GM19023 (cell line): ENCODE measurements around the gene IL17F.

Experiments
- ATAC-seq: cut with Tn5 transposase; IDR thresholded peaks from one replicate; pipeline ENCODE4 v1.9.1; 2021; ENCODE audit warnings: mild to moderate bottlenecking, moderate library complexity; ENCODE audit not compliant: unreplicated experiment

The IL17F gene

GRCh38 chr6:52195886-52196285 lies 48.4 kb downstream of the IL17F start:
- ATAC-seq: no peak

GRCh38 chr6:52191824-52192223 lies 52.5 kb downstream of the IL17F start:
- ATAC-seq: no peak

DNA sequence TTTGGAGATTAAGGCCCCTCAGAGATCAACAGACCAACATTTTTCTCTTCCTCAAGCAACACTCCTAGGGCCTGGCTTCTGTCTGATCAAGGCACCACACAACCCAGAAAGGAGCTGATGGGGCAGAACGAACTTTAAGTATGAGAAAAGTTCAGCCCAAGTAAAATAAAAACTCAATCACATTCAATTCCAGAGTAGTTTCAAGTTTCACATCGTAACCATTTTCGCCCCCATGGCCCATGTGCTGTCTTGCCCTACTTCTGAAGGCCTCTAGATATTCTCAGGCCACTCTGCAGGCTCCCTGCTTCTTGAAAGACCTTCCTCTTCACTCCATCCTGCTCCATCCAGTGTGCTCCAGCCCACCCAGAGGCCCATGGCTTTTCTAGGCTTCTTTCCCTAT lies 53.9 kb downstream of the IL17F start:
- no peak for ATAC-seq

- ATAC-seq: no peak
These were observed 54.3 kb downstream of the IL17F start for GRCh38 chr6:52189974-52190373.

GRCh38 chr6:52187098-52187497 lies 57.2 kb downstream of the IL17F start:
- ATAC-seq: no peak
